ENCODE measurements around the gene IER5.

DNA sequence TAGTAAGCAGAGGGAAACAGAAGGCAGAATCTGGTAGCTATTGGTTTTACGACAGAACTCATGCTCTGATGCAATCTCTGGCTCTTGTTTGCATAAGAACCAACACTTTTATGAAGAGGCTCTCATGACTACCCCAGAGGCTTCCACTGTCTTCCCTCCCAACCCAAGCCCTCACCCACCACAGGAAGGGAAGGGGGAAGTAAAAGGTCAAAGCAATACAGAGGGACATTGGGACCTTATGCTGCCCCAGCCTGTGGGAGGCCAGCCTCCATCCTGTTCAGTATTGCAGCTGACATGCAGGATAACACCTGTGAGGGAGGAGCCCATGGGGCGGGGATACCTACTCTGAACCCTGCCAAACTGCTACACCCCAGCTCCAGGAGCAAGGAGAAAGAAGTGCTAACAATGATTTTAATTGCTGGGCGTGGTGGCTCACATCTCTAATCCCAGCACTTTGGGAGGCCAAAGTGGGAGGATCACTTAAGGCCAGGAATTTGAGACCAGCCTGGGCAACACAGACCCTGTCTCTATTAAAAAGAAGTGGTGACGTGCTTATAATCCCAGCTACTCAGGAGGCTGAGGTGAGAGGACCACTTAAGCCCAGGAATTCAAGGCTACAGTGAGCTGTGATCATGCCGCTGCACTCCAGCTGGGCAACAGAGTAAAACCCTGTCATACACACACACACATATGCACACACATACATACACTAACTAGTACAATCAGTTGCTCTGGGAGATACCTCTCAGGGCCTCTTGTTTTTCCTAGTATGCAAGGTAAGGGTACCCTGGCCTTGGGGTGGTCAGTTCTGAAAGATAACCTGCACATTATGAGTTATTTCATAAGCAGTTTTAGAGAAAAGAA, 45.2 kb upstream of the IER5 start:
- TF ChIP-seq CTCF (IDR thresholded peaks at IDR 0.05): no peak
- no peak for TF ChIP-seq POLR2AphosphoS5 (IDR thresholded peaks at IDR 0.05)
- no peak for TF ChIP-seq POLR2A (IDR thresholded peaks at IDR 0.05)
